Neural progenitor cell (in vitro differentiated cells): ENCODE results near the gene NXPH2.

ENCODE experiments used
- CTCF ChIP-seq: fragments of 200-600 bp; sonication (generic); IDR thresholded peaks from 2 replicates; pipeline ENCODE4 v1.5.1; 2017; ENCODE audit warnings: antibody characterized with exemption, mild to moderate bottlenecking
- EZH2 ChIP-seq: fragments of 200-600 bp; sonication (generic); IDR thresholded peaks from 2 replicates; pipeline ENCODE4 v1.6.1; 2017; ENCODE audit warnings: antibody characterized with exemption, mild to moderate bottlenecking, moderate library complexity
- EZH2phosphoT487 ChIP-seq: fragments of 200-600 bp; sonication (generic); IDR thresholded peaks from 2 replicates; pipeline ENCODE4 v1.6.1; 2017; ENCODE audit warnings: antibody characterized with exemption

GRCh38 chr2:138691667-138692066 lies 88.5 kb downstream of the NXPH2 start:
- TF ChIP-seq CTCF: no peak
- no peak for TF ChIP-seq EZH2phosphoT487
- TF ChIP-seq EZH2: no peak
